ENCODE data around the gene HERPUD1. TPM values are rescaled to one million over a fixed set of nuclear protein-coding genes. Genes with fewer than 3 reads are reported as not detected.
"Not testable (repeated sequence)": the region's sequence is repeated elsewhere in the genome, so short reads cannot be mapped to it uniquely, and the experiment has no call there.

Gene HERPUD1
- total RNA-seq, 1 donor from 2014 or later, result 251 TPM

DNA sequence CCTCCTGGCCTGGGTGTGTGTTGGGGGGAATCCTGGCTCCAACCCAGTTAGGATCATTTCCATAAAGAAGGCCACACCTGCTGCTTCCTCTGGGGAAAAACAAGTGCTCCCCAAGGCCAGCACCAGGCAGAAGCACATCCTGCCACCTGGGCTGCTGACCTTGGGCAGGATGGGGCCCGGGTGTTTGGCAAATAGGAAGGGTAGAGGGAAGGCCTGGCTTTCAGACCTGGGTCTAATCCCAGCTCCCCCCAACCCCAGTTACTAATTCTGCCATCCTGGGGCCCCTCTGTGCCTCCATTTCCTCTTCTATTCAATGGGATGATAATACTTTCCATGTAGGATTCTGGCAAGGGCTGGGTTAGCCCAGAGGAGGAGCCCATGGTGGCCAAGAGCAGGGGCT, 54.4 kb downstream of the HERPUD1 start:
- H3K27ac Mint-ChIP-seq (ENCODE audit: unreplicated experiment), result peak overlapping the region; percentile 41
- H3K36me3 Mint-ChIP-seq (ENCODE audit: unreplicated experiment), result no peaks in the 10 kb centered on the region
- no peaks in the 10 kb centered on the region for H3K9me3 Mint-ChIP-seq (ENCODE audit: unreplicated experiment)
- H3K27me3 Mint-ChIP-seq (ENCODE audit: unreplicated experiment), result no peaks in the 10 kb centered on the region
- peaks cover 43% of the 10 kb centered on the region for H3K4me1 Mint-ChIP-seq (ENCODE audit: unreplicated experiment)
- TF ChIP-seq, protein P1, sequence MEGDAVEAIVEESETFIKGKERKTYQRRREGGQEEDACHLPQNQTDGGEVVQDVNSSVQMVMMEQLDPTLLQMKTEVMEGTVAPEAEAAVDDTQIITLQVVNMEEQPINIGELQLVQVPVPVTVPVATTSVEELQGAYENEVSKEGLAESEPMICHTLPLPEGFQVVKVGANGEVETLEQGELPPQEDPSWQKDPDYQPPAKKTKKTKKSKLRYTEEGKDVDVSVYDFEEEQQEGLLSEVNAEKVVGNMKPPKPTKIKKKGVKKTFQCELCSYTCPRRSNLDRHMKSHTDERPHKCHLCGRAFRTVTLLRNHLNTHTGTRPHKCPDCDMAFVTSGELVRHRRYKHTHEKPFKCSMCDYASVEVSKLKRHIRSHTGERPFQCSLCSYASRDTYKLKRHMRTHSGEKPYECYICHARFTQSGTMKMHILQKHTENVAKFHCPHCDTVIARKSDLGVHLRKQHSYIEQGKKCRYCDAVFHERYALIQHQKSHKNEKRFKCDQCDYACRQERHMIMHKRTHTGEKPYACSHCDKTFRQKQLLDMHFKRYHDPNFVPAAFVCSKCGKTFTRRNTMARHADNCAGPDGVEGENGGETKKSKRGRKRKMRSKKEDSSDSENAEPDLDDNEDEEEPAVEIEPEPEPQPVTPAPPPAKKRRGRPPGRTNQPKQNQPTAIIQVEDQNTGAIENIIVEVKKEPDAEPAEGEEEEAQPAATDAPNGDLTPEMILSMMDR (IDR thresholded peaks at IDR 0.05), result no peak
- H3K4me3 Mint-ChIP-seq (ENCODE audit: unreplicated experiment), result no peak overlapping the region
- DNase-seq (ENCODE audit: extremely low spot score, unreplicated experiment), result no peak

- Mint-ChIP-seq H3K4me1 (ENCODE audit: unreplicated experiment) (peaks cover 45% of the 10 kb centered on the region), H3K27ac (ENCODE audit: unreplicated experiment) (peak overlapping the region; percentile 56)
- H3K36me3 Mint-ChIP-seq (ENCODE audit: unreplicated experiment); H3K27me3 Mint-ChIP-seq (ENCODE audit: unreplicated experiment); H3K4me3 Mint-ChIP-seq (ENCODE audit: unreplicated experiment); DNase-seq (ENCODE audit: extremely low spot score, unreplicated experiment); H3K9me3 Mint-ChIP-seq (ENCODE audit: unreplicated experiment): not testable (repeated sequence)
These were observed 55.0 kb downstream of the HERPUD1 start for GRCh38 chr16:56986908-56987307.

- no peak for DNase-seq (ENCODE audit: extremely low spot score, unreplicated experiment)
- no peak overlapping the region for H3K4me3 Mint-ChIP-seq (ENCODE audit: unreplicated experiment)
- no peaks in the 10 kb centered on the region for H3K27me3 Mint-ChIP-seq (ENCODE audit: unreplicated experiment)
- TF ChIP-seq, protein P1 (IDR thresholded peaks at IDR 0.05), result no peak
- H3K4me1 Mint-ChIP-seq (ENCODE audit: unreplicated experiment), result peaks cover 47% of the 10 kb centered on the region
- H3K9me3 Mint-ChIP-seq (ENCODE audit: unreplicated experiment), result no peaks in the 10 kb centered on the region
- H3K27ac Mint-ChIP-seq (ENCODE audit: unreplicated experiment), result no peak overlapping the region
- H3K36me3 Mint-ChIP-seq (ENCODE audit: unreplicated experiment), result no peaks in the 10 kb centered on the region
These were observed 55.8 kb downstream of the HERPUD1 start for GRCh38 chr16:56987692-56988091.

DNA sequence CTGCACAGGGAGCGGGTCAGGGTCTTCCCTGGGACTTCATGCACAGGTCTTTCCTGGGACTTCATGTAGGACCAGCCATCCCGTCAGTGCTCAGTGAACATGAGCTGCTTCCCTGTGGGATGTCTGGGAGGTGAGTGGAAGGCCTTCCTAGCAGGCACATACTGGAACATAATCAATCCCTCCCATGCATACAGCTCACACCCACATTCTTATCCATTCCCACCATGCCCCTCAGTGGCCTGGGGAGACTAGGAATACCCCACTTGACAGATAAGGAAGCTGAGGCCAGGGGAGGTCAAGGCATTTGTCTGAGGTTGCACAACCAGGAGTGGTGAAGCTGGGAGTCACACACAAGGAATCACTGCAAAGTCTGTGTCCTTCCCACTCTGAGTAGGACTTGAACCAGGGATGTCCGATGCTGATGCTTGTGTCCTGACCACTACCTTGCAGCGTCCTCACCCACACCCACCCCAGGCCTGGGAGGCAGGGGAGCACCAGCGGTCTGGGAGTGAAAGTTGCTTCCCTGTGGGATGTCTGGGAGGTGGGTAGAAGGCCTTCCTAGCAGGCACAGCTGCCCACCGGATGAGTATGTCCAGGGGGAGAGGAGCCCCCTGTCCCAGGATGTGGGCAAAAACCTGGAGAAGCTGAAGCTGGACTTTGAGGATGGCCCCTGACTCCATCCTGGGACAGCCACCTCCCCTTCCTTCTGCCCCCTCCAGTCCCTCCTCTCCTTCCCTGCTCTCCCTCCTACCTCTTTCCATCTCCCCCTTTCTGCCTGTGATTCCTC, 56.4 kb downstream of the HERPUD1 start:
- Mint-ChIP-seq H3K36me3 (ENCODE audit: unreplicated experiment) (no peaks in the 10 kb centered on the region), H3K27ac (ENCODE audit: unreplicated experiment) (peak overlapping the region; percentile 96), H3K9me3 (ENCODE audit: unreplicated experiment) (no peaks in the 10 kb centered on the region), H3K4me1 (ENCODE audit: unreplicated experiment) (peaks cover 51% of the 10 kb centered on the region), H3K27me3 (ENCODE audit: unreplicated experiment) (no peaks in the 10 kb centered on the region), H3K4me3 (ENCODE audit: unreplicated experiment) (peak overlapping the region; percentile 98)
- DNase-seq (ENCODE audit: extremely low spot score, unreplicated experiment), result no peak
- TF ChIP-seq, protein P1 (IDR thresholded peaks at IDR 0.05), result no peak

DNA sequence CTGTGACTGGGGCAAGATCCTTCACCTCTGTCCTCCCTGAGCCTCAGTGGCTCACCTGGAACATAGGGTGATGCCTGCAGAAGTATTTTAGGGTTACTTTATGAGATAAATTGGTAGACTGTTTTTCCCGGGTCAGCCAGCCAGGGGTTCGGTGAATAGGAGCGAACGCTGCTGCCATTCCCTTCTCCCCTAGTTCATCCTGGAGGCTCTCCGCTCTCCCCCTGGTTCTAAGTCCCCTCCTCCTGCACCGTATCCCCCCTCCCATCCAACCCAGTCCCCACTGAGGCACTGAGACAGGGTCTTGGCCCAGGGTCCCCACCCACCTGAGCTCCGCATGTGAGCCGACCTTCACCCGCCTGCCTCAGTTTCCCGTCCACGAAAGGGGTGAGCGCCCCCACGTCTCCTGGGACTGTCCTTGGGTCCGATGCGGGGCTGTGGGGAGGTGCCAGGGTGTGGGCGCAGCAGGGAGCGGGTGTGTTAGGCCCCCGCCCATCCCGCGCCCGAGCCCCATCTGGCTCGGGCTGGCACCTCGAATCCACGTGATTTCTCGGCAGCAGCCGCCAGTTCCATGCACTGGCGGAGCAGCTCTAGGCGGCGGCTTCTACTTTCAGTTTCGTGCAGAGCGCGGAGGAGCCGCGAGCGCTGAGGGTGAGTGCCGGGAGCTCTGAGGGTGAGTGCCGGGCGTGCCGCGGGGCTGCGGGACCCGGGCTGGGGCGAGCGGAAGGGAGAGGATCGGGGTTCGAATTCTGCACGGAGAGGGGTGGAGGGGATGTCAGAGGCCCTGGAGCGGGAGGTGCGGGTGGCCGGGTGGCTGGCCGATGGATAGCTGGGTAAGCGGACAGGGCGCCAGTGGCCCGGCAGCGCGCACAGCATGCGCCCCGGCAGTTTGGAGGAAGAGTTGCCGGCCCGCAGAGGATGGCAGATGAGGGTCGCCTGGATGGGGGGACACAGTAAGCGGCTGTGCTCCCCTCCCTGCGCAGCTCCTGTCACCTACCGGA, 57.3 kb downstream of the HERPUD1 start, which contains the start of gene NLRC5:
Gene NLRC5, plus strand, starts transcription at position 610 of the 998 bp plus-strand sequence. CDS start 31,156 bp downstream, outside the sequence.
- Mint-ChIP-seq H3K4me1 (ENCODE audit: unreplicated experiment) (peaks cover 54% of the 10 kb centered on the region), H3K27me3 (ENCODE audit: unreplicated experiment) (no peaks in the 10 kb centered on the region), H3K27ac (ENCODE audit: unreplicated experiment) (peak within 1 kb of the TSS; percentile 96), H3K36me3 (ENCODE audit: unreplicated experiment) (no peaks in the 10 kb centered on the region), H3K4me3 (ENCODE audit: unreplicated experiment) (peak within 1 kb of the TSS; percentile 98), H3K9me3 (ENCODE audit: unreplicated experiment) (no peaks in the 10 kb centered on the region)
- TF ChIP-seq, protein P1 (IDR thresholded peaks at IDR 0.05), result no peak
- DNase-seq (ENCODE audit: extremely low spot score, unreplicated experiment), result peak; percentile 94

Data from osteocyte (in vitro differentiated cells).